Endothelial cell (in vitro differentiated cells): ENCODE data around the gene LSAMP. TPM values are rescaled to one million over a fixed set of nuclear protein-coding genes. Genes with fewer than 3 reads are reported as not detected.
A peak's percentile ranks its signal among the peaks of the same experiment; 100 is the strongest.

ENCODE experiments used
- DNase-seq: peaks from one replicate; pipeline ENCODE4 v3.0.0; 2021; ENCODE audit warnings: low spot score
- H3K27ac Mint-ChIP-seq: one replicate; pipeline ENCODE4 v1.8.0; 2021; ENCODE audit warnings: mixed read lengths, inconsistent platforms; ENCODE audit not compliant: unreplicated experiment
- H3K27me3 Mint-ChIP-seq: one replicate; pipeline ENCODE4 v1.8.0; 2021; ENCODE audit warnings: mild to moderate bottlenecking, moderate library complexity, mixed read lengths, inconsistent platforms; ENCODE audit not compliant: unreplicated experiment
- H3K36me3 Mint-ChIP-seq: one replicate; pipeline ENCODE4 v1.8.0; 2021; ENCODE audit warnings: mild to moderate bottlenecking, low read depth, mixed read lengths, inconsistent platforms; ENCODE audit not compliant: unreplicated experiment
- H3K4me1 Mint-ChIP-seq: one replicate; pipeline ENCODE4 v1.8.0; 2021; ENCODE audit warnings: mild to moderate bottlenecking, mixed read lengths, inconsistent platforms; ENCODE audit not compliant: unreplicated experiment
- H3K4me3 Mint-ChIP-seq: one replicate; pipeline ENCODE4 v1.8.0; 2021; ENCODE audit warnings: mild to moderate bottlenecking, mixed read lengths, inconsistent platforms; ENCODE audit not compliant: unreplicated experiment
- H3K9me3 Mint-ChIP-seq: one replicate; pipeline ENCODE4 v1.8.0; 2021; ENCODE audit warnings: mixed read lengths, inconsistent platforms; ENCODE audit not compliant: unreplicated experiment
- CTCF ChIP-seq: fragments of 200-600 bp; sonication (generic); IDR thresholded peaks from one replicate; pipeline ENCODE4 v1.5.0; 2021; ENCODE audit warnings: antibody characterized with exemption; ENCODE audit not compliant: unreplicated experiment
- total RNA-seq: library from RNA; stranded (reverse); fragmentation: NEBNext Ultra II Directional; extraction: Animal tissue kit (Norgen Biotek cat#: 25700); gene quantifications from one replicate; pipeline ENCODE4 v1.2.1, GENCODE V29; 2021; ENCODE audit not compliant: unreplicated experiment

The LSAMP gene
- total RNA-seq, 1 donor from 2014 or later: 6.1 TPM

- H3K27ac Mint-ChIP-seq: no peak overlapping the region
- no peak for TF ChIP-seq CTCF
- no peaks in the 10 kb centered on the region for H3K9me3 Mint-ChIP-seq
- no peaks in the 10 kb centered on the region for H3K27me3 Mint-ChIP-seq
- no peak for DNase-seq
- peaks cover 18% of the 10 kb centered on the region for H3K4me1 Mint-ChIP-seq
- H3K4me3 Mint-ChIP-seq: no peak overlapping the region
- H3K36me3 Mint-ChIP-seq: no peaks in the 10 kb centered on the region
These were observed 188.3 kb downstream of the LSAMP start for GRCh38 chr3:116256843-116257485.

- no peak for TF ChIP-seq CTCF
- Mint-ChIP-seq H3K4me1 (peaks cover 18% of the 10 kb centered on the region), H3K27me3 (no peaks in the 10 kb centered on the region), H3K9me3 (no peaks in the 10 kb centered on the region), H3K27ac (no peak overlapping the region), H3K4me3 (no peak overlapping the region), H3K36me3 (no peaks in the 10 kb centered on the region)
- DNase-seq: no peak
These were observed 190.7 kb downstream of the LSAMP start for GRCh38 chr3:116254541-116254940.

GRCh38 chr3:116253511-116253910, 191.8 kb downstream of the LSAMP start:
- Mint-ChIP-seq H3K4me3 (no peak overlapping the region), H3K9me3 (no peaks in the 10 kb centered on the region), H3K27ac (peak overlapping the region; percentile 80), H3K27me3 (no peaks in the 10 kb centered on the region), H3K4me1 (peaks cover 18% of the 10 kb centered on the region), H3K36me3 (no peaks in the 10 kb centered on the region)
- TF ChIP-seq CTCF: no peak
- DNase-seq: no peak

GRCh38 chr3:116247605-116248004, 197.7 kb downstream of the LSAMP start:
- TF ChIP-seq CTCF: no peak
- DNase-seq: no peak
- H3K36me3 Mint-ChIP-seq: no peaks in the 10 kb centered on the region
- H3K27me3 Mint-ChIP-seq: no peaks in the 10 kb centered on the region
- H3K9me3 Mint-ChIP-seq: no peaks in the 10 kb centered on the region
- no peaks in the 10 kb centered on the region for H3K4me1 Mint-ChIP-seq
- no peak overlapping the region for H3K27ac Mint-ChIP-seq
- no peak overlapping the region for H3K4me3 Mint-ChIP-seq

GRCh38 chr3:116246406-116246980, 198.8 kb downstream of the LSAMP start:
- no peaks in the 10 kb centered on the region for H3K27me3 Mint-ChIP-seq
- H3K4me1 Mint-ChIP-seq: no peaks in the 10 kb centered on the region
- H3K36me3 Mint-ChIP-seq: no peaks in the 10 kb centered on the region
- no peak for DNase-seq
- no peaks in the 10 kb centered on the region for H3K9me3 Mint-ChIP-seq
- no peak overlapping the region for H3K4me3 Mint-ChIP-seq
- H3K27ac Mint-ChIP-seq: no peak overlapping the region
- no peak for TF ChIP-seq CTCF
